Liver (tissue), 9 donors: ENCODE data around the gene MRGPRF. TPM values are rescaled to one million over a fixed set of nuclear protein-coding genes. Genes with fewer than 3 reads are reported as not detected.

Experiments used
- DNase-seq: peaks from one replicate; pipeline ENCODE4 v3.0.0-alpha.2; 2017; ENCODE audit warnings: low spot score
- H3K27ac ChIP-seq, 2 donors: one replicate each; pipeline ENCODE4 v1.7.0; 2013; ENCODE audit warnings: inconsistent platforms in 2 of 2, low read length in 2 of 2, control low read depth in 1 of 2, low read depth in 1 of 2, mild to moderate bottlenecking in 1 of 2
- H3K27me3 ChIP-seq, 4 donors: one replicate each; pipeline versions ENCODE4 v1.6.1 to v1.7.0; 2013; ENCODE audit warnings: low read length in 3 of 4, inconsistent platforms in 1 of 4, mild to moderate bottlenecking in 1 of 4, moderate library complexity in 1 of 4; ENCODE audit not compliant: control insufficient read depth in 4 of 4, insufficient read depth in 4 of 4
- H3K36me3 ChIP-seq, 4 donors: one replicate each; pipeline versions ENCODE4 v1.6.1 to v1.7.0; 2013; ENCODE audit warnings: low read length in 3 of 4, mild to moderate bottlenecking in 3 of 4, low read depth in 1 of 4, moderate library complexity in 1 of 4; ENCODE audit not compliant: control insufficient read depth in 4 of 4, insufficient read depth in 3 of 4
- H3K4me1 ChIP-seq, 4 donors: one replicate each; pipeline versions ENCODE4 v1.6.1 to v1.7.0; 2013; ENCODE audit warnings: low read length in 3 of 4, mild to moderate bottlenecking in 3 of 4, moderate library complexity in 1 of 4; ENCODE audit not compliant: control insufficient read depth in 4 of 4, insufficient read depth in 4 of 4
- H3K4me3 ChIP-seq, 3 donors: one replicate each; pipeline versions ENCODE4 v1.6.1 to v1.7.0; 2013; ENCODE audit warnings: low read length in 3 of 3, control low read depth in 1 of 3, low read depth in 1 of 3, mild to moderate bottlenecking in 1 of 3
- H3K9ac ChIP-seq, 2 donors: one replicate each; pipeline ENCODE4 v1.7.0; 2013; ENCODE audit warnings: low read length in 2 of 2, mild to moderate bottlenecking in 2 of 2, moderate library complexity in 2 of 2, control low read depth in 1 of 2, low read depth in 1 of 2
- H3K9me3 ChIP-seq, 4 donors: one replicate each; pipeline versions ENCODE4 v1.6.1 to v1.7.0; 2013; ENCODE audit warnings: low read length in 3 of 4; ENCODE audit not compliant: control insufficient read depth in 4 of 4
- ATF3 ChIP-seq: IDR thresholded peaks from 2 replicates; pipeline ENCODE4 v1.6.1; 2016; ENCODE audit warnings: antibody characterized with exemption
- CTCF ChIP-seq: fragments of 150-350 bp; IDR thresholded peaks from 2 replicates; pipeline ENCODE4 v1.5.1; 2017; ENCODE audit warnings: improper control_type of control experiment, low read depth, low read length; ENCODE audit not compliant: missing input control
- EGR1 ChIP-seq, 2 donors: IDR thresholded peaks; 2 replicates each; pipeline ENCODE4 v1.6.1; 2016 to 2018; ENCODE audit warnings: antibody characterized with exemption in 2 of 2, low read depth in 2 of 2
- FOXA1 ChIP-seq: IDR thresholded peaks from 2 replicates; pipeline ENCODE4 v1.6.1; 2016; ENCODE audit warnings: antibody characterized with exemption
- FOXA2 ChIP-seq: IDR thresholded peaks from 2 replicates; pipeline ENCODE4 v1.6.1; 2016; ENCODE audit warnings: antibody characterized with exemption
- GABPA ChIP-seq, 2 donors: IDR thresholded peaks in 1 of 2; conservative IDR thresholded peaks in 1 of 2; 2 replicates each; pipeline ENCODE4 v1.6.1; 2016; ENCODE audit warnings: antibody characterized with exemption in 2 of 2, mild to moderate bottlenecking in 1 of 2, moderate library complexity in 1 of 2
- HNF4A ChIP-seq, 2 donors: conservative IDR thresholded peaks; 2 replicates each; pipeline ENCODE4 v1.6.1; 2016; ENCODE audit warnings: antibody characterized with exemption in 2 of 2, mild to moderate bottlenecking in 2 of 2
- HNF4G ChIP-seq: IDR thresholded peaks from 2 replicates; pipeline ENCODE4 v1.6.1; 2016; ENCODE audit warnings: antibody characterized with exemption
- JUND ChIP-seq, 2 donors: IDR thresholded peaks; 2 replicates each; pipeline ENCODE4 v1.6.1; 2016; ENCODE audit warnings: antibody characterized with exemption in 2 of 2
- NR2F2 ChIP-seq: IDR thresholded peaks from 2 replicates; pipeline ENCODE4 v1.6.1; 2016; ENCODE audit warnings: antibody characterized with exemption
- RAD21 ChIP-seq, 2 donors: IDR thresholded peaks; 2 replicates each; pipeline ENCODE4 v1.6.1; 2016; ENCODE audit warnings: antibody characterized with exemption in 2 of 2, mild to moderate bottlenecking in 2 of 2
- RXRA ChIP-seq, 2 donors: IDR thresholded peaks; 2 replicates each; pipeline ENCODE4 v1.6.1; 2017 to 2018; ENCODE audit warnings: antibody characterized with exemption in 2 of 2, mild to moderate bottlenecking in 1 of 2
- SP1 ChIP-seq: IDR thresholded peaks from 2 replicates; pipeline ENCODE4 v1.6.1; 2018; ENCODE audit warnings: antibody characterized with exemption, mild to moderate bottlenecking
- TAF1 ChIP-seq: conservative IDR thresholded peaks from 2 replicates; pipeline ENCODE4 v1.6.1; 2016; ENCODE audit warnings: antibody characterized with exemption, mild to moderate bottlenecking
- YY1 ChIP-seq: IDR thresholded peaks from 2 replicates; pipeline ENCODE4 v1.6.1; 2016; ENCODE audit warnings: antibody characterized with exemption, mild to moderate bottlenecking
- ZBTB33 ChIP-seq: IDR thresholded peaks from 2 replicates; pipeline ENCODE4 v1.6.1; 2016; ENCODE audit warnings: antibody characterized with exemption
- WGBS: extraction: QIAGEN DNeasy Blood & Tissue Kit; methylation state at CpG from one replicate; pipeline ENCODE4 v1.1.7; 2013; 5-methylcytosine and 5-hydroxymethylcytosine counted together
- polyA plus RNA-seq, 2 donors: library from polyadenylated mRNA; stranded (reverse) in 1 of 2; unstranded in 1 of 2; fragments of 200-250 nt in 1 of 2; fragments of >200 nt in 1 of 2; fragmentation: Nextera tagmentation in 1 of 2; extraction: Ambion mirVana in 1 of 2; gene quantifications; one replicate each; pipeline versions ENCODE4 v1.2.1 to v1.2.3, GENCODE V29; 2013 to 2015
- total RNA-seq, 2 donors: library from RNA; depleted of rRNA; stranded (reverse); fragments of >200 nt; gene quantifications; one replicate each; pipeline ENCODE4 v1.2.3, GENCODE V29; 2014
- TF ChIP-seq, protein P1 (sequence below): IDR thresholded peaks from 2 replicates; pipeline ENCODE4 v1.6.1; 2016; ENCODE audit warnings: antibody characterized with exemption, mild to moderate bottlenecking
- TF ChIP-seq, protein P2 (sequence below): IDR thresholded peaks from 2 replicates; pipeline ENCODE4 v1.6.1; 2016; ENCODE audit warnings: antibody characterized with exemption
- donor health status: healthy.
- donor health status: healthy.
- donor health status: healthy.
- donor health status: healthy.
- donor health status: healthy.

The MRGPRF gene
- total and polyA plus RNA-seq, 4 donors = 1.1 to 4.8 (median 2.5) TPM

- H3K9me3 ChIP-seq = no peaks in the 10 kb centered on the region
- peak; percentile 8 for DNase-seq
- H3K9ac ChIP-seq = no peak overlapping the region
- no peak overlapping the region for H3K4me3 ChIP-seq
- H3K27me3 ChIP-seq = no peaks in the 10 kb centered on the region
- 88% methylated on average over 6 of the region's 6 CpGs for WGBS
- TF ChIP-seq, protein P1, sequence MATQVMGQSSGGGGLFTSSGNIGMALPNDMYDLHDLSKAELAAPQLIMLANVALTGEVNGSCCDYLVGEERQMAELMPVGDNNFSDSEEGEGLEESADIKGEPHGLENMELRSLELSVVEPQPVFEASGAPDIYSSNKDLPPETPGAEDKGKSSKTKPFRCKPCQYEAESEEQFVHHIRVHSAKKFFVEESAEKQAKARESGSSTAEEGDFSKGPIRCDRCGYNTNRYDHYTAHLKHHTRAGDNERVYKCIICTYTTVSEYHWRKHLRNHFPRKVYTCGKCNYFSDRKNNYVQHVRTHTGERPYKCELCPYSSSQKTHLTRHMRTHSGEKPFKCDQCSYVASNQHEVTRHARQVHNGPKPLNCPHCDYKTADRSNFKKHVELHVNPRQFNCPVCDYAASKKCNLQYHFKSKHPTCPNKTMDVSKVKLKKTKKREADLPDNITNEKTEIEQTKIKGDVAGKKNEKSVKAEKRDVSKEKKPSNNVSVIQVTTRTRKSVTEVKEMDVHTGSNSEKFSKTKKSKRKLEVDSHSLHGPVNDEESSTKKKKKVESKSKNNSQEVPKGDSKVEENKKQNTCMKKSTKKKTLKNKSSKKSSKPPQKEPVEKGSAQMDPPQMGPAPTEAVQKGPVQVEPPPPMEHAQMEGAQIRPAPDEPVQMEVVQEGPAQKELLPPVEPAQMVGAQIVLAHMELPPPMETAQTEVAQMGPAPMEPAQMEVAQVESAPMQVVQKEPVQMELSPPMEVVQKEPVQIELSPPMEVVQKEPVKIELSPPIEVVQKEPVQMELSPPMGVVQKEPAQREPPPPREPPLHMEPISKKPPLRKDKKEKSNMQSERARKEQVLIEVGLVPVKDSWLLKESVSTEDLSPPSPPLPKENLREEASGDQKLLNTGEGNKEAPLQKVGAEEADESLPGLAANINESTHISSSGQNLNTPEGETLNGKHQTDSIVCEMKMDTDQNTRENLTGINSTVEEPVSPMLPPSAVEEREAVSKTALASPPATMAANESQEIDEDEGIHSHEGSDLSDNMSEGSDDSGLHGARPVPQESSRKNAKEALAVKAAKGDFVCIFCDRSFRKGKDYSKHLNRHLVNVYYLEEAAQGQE = no peak
- TF ChIP-seq TAF1 (no peak), YY1 (no peak), RAD21 (IDR thresholded peaks at IDR 0.05) (no peak), JUND (IDR thresholded peaks at IDR 0.05) (no peak), GABPA (IDR thresholded peaks at IDR 0.05 in 1 of 2, conservative IDR thresholded peaks at IDR 0.05 in 1 of 2) (no peak), FOXA2 (no peak), HNF4A (conservative IDR thresholded peaks at IDR 0.05) (no peak), RXRA (IDR thresholded peaks at IDR 0.05) (no peak), EGR1 (IDR thresholded peaks at IDR 0.05; ENCODE audit: low read depth in 2 of 2) (no peak), CTCF (no peak), NR2F2 (no peak), FOXA1 (no peak), HNF4G (no peak), ATF3 (no peak), ZBTB33 (no peak), SP1 (no peak)
- TF ChIP-seq, protein P2, sequence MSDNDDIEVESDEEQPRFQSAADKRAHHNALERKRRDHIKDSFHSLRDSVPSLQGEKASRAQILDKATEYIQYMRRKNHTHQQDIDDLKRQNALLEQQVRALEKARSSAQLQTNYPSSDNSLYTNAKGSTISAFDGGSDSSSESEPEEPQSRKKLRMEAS = no peak
- H3K4me1 ChIP-seq = peaks cover 13 to 30% (median 18%) of the 10 kb centered on the region in 4 donors
- peak overlapping the region in 1 of 2 donors; percentile 93 for H3K27ac ChIP-seq
- H3K36me3 ChIP-seq = no peaks in the 10 kb centered on the region
Observed at GRCh38 chr11:69002110-69002569, 10.9 kb downstream of the MRGPRF start.
